ENCODE data around the gene MAPK8IP2. TPM values are rescaled to one million over a fixed set of nuclear protein-coding genes. Genes with fewer than 3 reads are reported as not detected.

Gene MAPK8IP2
- total RNA-seq, 1 experiment from 2014 or later, result 6.4 TPM

DNA sequence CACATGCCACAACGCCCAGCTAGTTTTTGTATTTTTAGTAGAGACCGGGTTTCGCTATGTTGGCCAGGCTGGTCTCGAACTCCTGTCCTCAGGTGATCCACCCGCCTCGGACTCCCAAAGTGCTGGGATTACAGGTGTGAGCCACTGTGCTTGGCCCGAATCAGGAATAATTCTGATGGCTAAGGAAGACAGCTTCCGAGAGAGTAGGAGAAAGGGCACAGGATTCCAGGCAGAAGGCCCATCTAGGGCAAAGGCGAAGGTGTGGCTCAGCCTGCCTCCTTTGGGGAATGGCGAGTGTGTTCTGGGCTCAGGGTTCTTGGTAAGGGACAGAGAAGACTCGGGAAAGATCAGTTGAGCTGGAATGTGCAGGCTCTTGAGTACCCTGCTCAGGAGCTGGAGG, 36.3 kb upstream of the MAPK8IP2 start (continued):
- TF ChIP-seq TCF7L2 (IDR thresholded peaks at IDR 0.05; ENCODE audit: borderline replicate concordance, extremely low read depth, insufficient read depth, insufficient read length), result no peak
- TF ChIP-seq CEBPB (IDR thresholded peaks at IDR 0.05; ENCODE audit: low read depth), result no peak
- TF ChIP-seq YY1 (IDR thresholded peaks at IDR 0.05; ENCODE audit: extremely low read depth, insufficient replicate concordance, low read depth, low read length), result no peak

DNA sequence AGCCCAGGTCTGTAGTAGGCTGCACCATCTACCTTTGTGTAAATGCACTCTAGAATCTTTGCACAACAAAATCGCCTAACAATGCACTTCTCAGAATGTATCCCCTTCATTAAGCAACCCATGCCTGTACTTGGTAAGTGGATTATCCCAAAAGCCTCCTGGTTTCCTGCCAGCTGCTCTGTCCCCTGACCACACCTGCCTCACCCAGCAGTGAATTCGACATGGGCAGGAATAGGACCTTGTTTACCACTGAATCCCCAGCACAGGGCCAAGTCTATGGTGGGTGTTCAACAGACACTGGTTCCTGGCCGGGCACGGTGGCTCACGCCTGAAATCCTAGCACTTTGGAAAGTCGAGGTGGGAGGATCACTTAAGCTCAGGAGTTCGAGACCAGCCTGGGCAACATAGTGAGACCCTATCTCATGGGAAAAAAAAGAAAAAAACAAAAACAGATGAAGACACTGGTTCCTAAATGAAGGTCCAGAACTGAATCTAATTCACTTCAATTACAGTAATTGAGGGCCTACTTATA, 32.8 kb upstream of the MAPK8IP2 start:
- H3K9ac ChIP-seq (ENCODE audit: low read length), result no peak overlapping the region
- BruUV-seq (replicated peaks), result no TSS peak

More for the DNA sequence above, 32.8 kb upstream of the MAPK8IP2 start:
- ChIA-PET RAD21 (ENCODE audit: low non-redundant PET in 1 of 2, low total read pairs in 2 of 2, uncharacterized antibody in 2 of 2, unreplicated experiment in 2 of 2) (no interaction called here), CTCF (no interaction called here), POLR2A (no interaction called here)
- peaks cover 6 to 11% of the 10 kb centered on the region in 2 experiments; a peak in 2 of 4 replicates for H3K4me1 ChIP-seq (ENCODE audit: control insufficient read depth in 1 of 2, insufficient read depth in 2 of 2, low read length in 2 of 2)
- no peaks in the 10 kb centered on the region for H3K9me2 ChIP-seq (ENCODE audit: insufficient read depth)
- H3K4me3 ChIP-seq (replicated peaks in 1 of 2; ENCODE audit: low read depth in 1 of 2, low read length in 2 of 2), result no peak overlapping the region
- H3K36me3 ChIP-seq (ENCODE audit: control insufficient read depth in 1 of 2, insufficient read depth in 2 of 2, low read length in 2 of 2), result peaks cover 0 to 5% of the 10 kb centered on the region in 2 experiments; a peak in 1 of 4 replicates
- H3K79me2 ChIP-seq (ENCODE audit: insufficient read depth, low read length), result no peaks in the 10 kb centered on the region
- H4K20me1 ChIP-seq (ENCODE audit: insufficient read depth), result no peaks in the 10 kb centered on the region
- no peaks in the 10 kb centered on the region for H3K27me3 ChIP-seq (ENCODE audit: insufficient read depth, low read length)
- no peak for ATAC-seq
- H3K27ac ChIP-seq (ENCODE audit: low read depth, low read length), result no peak overlapping the region
- intact Hi-C loops (cut with micrococcal nuclease), result no loop called here
- no peak for DNase-seq (ENCODE audit: low read depth, low spot score)
- H3K4me2 ChIP-seq (ENCODE audit: low read length), result no peak overlapping the region
- H2AFZ ChIP-seq (ENCODE audit: low read depth, low read length, poor library complexity, severe bottlenecking), result no peak overlapping the region
- TF ChIP-seq JUND (IDR thresholded peaks at IDR 0.05), result no peak
- no peak for TF ChIP-seq EZH2 (IDR thresholded peaks at IDR 0.05)
- TF ChIP-seq SRF (IDR thresholded peaks at IDR 0.05; ENCODE audit: low read depth), result no peak
- no peak for TF ChIP-seq SP1 (IDR thresholded peaks at IDR 0.05; ENCODE audit: low read depth)
- TF ChIP-seq, protein P1, sequence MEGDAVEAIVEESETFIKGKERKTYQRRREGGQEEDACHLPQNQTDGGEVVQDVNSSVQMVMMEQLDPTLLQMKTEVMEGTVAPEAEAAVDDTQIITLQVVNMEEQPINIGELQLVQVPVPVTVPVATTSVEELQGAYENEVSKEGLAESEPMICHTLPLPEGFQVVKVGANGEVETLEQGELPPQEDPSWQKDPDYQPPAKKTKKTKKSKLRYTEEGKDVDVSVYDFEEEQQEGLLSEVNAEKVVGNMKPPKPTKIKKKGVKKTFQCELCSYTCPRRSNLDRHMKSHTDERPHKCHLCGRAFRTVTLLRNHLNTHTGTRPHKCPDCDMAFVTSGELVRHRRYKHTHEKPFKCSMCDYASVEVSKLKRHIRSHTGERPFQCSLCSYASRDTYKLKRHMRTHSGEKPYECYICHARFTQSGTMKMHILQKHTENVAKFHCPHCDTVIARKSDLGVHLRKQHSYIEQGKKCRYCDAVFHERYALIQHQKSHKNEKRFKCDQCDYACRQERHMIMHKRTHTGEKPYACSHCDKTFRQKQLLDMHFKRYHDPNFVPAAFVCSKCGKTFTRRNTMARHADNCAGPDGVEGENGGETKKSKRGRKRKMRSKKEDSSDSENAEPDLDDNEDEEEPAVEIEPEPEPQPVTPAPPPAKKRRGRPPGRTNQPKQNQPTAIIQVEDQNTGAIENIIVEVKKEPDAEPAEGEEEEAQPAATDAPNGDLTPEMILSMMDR (IDR thresholded peaks at IDR 0.05 in 2 of 3, conservative IDR thresholded peaks at IDR 0.05 in 1 of 3; ENCODE audit: borderline replicate concordance in 1 of 3, insufficient read depth in 1 of 3, low read depth in 2 of 3, low read length in 2 of 3), result no peak
- no peak for TF ChIP-seq SIN3A (IDR thresholded peaks at IDR 0.05; ENCODE audit: low read depth)
- TF ChIP-seq POLR2AphosphoS5 (IDR thresholded peaks at IDR 0.05; ENCODE audit: low read depth, low read length), result no peak
- TF ChIP-seq CEBPB (IDR thresholded peaks at IDR 0.05; ENCODE audit: low read depth), result no peak
- no peak for TF ChIP-seq POLR2A (IDR thresholded peaks at IDR 0.05; ENCODE audit: borderline replicate concordance, extremely low read depth, insufficient read depth, insufficient read length)
- no peak for TF ChIP-seq ZFX (IDR thresholded peaks at IDR 0.05)
- TF ChIP-seq YY1 (IDR thresholded peaks at IDR 0.05; ENCODE audit: extremely low read depth, insufficient replicate concordance, low read depth, low read length), result no peak
- TF ChIP-seq TCF7L2 (IDR thresholded peaks at IDR 0.05; ENCODE audit: borderline replicate concordance, extremely low read depth, insufficient read depth, insufficient read length), result no peak
- TF ChIP-seq MAX (IDR thresholded peaks at IDR 0.05), result no peak
- no peak for TF ChIP-seq ZNF274 (IDR thresholded peaks at IDR 0.05; ENCODE audit: low read depth, low read length)
- no peaks in the 10 kb centered on the region for H3K9me3 ChIP-seq (ENCODE audit: control insufficient read depth in 1 of 2, insufficient read depth in 1 of 2, low read depth in 1 of 2, low read length in 2 of 2)
